Measurements from ENCODE around the gene SFXN4. TPM values are rescaled to one million over a fixed set of nuclear protein-coding genes. Genes with fewer than 3 reads are reported as not detected.

SFXN4 gene
- total and polyA plus RNA-seq, 2 of the 4 experiments (the other 2 are of a cell fraction): 12.0 to 12.5 TPM

DNA sequence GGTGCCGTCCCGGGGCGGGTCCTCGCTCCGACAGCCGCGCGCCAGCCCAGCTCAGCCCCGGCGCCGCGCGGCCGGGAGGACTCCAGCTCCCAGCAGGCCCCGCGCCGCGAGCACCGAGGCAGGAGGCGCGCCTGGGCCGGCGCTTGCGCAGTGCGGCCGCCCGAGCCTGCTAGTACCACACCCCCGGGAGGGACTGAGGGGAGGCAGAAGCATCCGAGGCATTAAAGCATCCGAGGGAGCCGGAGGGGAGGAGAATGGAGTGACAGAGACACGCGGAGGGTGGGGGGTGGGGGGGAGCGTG, 41.8 kb upstream of the SFXN4 start, which contains the start of gene GRK5:
GRK5 (plus strand) TSS at position 206 of the 301 bp plus-strand sequence. CDS start 347 bp downstream, outside the sequence.
- no TSS peak for BruUV-seq (replicated peaks)
- peaks cover 18% of the 10 kb centered on the region for H3K4me1 ChIP-seq (ENCODE audit: control insufficient read depth, insufficient read depth, low read length)
- in situ Hi-C loops (cut with MboI; ENCODE audit: low sequenced_read_pairs): loop anchor here (5.0 kb wide), 1 partner anchor 210 kb away; no protein-coding TSS in a partner anchor

More for the DNA sequence above, 41.8 kb upstream of the SFXN4 start, which contains the start of gene GRK5:
- H4K20me1 ChIP-seq (ENCODE audit: insufficient read depth, low read length): peaks cover 8% of the 10 kb centered on the region; the same call in 1 of the 2 replicates
- peak within 1 kb of the TSS; percentile 77 for H3K14ac ChIP-seq (replicated peaks; ENCODE audit: low read depth, low read length)
- peak within 1 kb of the TSS; percentile 96 for H3K27ac ChIP-seq (ENCODE audit: insufficient read depth, low read length)
- H3K18ac ChIP-seq (ENCODE audit: low read depth, low read length): peak within 1 kb of the TSS; percentile 28
- H4K91ac ChIP-seq (ENCODE audit: insufficient read depth, low read depth, low read length): peak within 1 kb of the TSS; percentile 76
- H2AK9ac ChIP-seq (replicated peaks; ENCODE audit: low read depth, low read length, poor library complexity): peak within 1 kb of the TSS; percentile 90
- ChIA-PET POLR2A (ENCODE audit: unreplicated experiment) (interaction anchor here (0.6 to 1.0 kb wide), 3 partner anchors 40 to 205 kb away, joined by 3 to 7 read pairs (median 3); no protein-coding TSS in a partner anchor), CTCF (interaction anchor here (0.7 to 2.0 kb wide), 9 partner anchors 65 to 273 kb away, joined by 3 to 7 read pairs (median 4); no protein-coding TSS in a partner anchor)
- H3K9me3 ChIP-seq (ENCODE audit: control insufficient read depth, insufficient read depth, low read length): no peaks in the 10 kb centered on the region
- dilution Hi-C loops (cut with HindIII; ENCODE audit: low sequenced_read_pairs, unreplicated experiment): no loop called here
- peak within 1 kb of the TSS; percentile 67 for H2BK120ac ChIP-seq (ENCODE audit: low read depth, low read length)
- H3K4ac ChIP-seq (ENCODE audit: low read depth, low read length): peak within 1 kb of the TSS; percentile 82
- H4K8ac ChIP-seq (ENCODE audit: low read depth in 2 of 2, low read length in 2 of 2): peak within 1 kb of the TSS; percentile 60 to 88
- H4K5ac ChIP-seq (ENCODE audit: low read depth, low read length): peak within 1 kb of the TSS; percentile 30
- no peaks in the 10 kb centered on the region for H3K27me3 ChIP-seq (ENCODE audit: control insufficient read depth, insufficient read depth, low read length)
- peaks cover 7% of the 10 kb centered on the region for H3K36me3 ChIP-seq (ENCODE audit: control insufficient read depth, insufficient read depth, low read length)
- TF ChIP-seq POLR2A (IDR thresholded peaks at IDR 0.05; ENCODE audit: low read depth, low read length) (peak; percentile 69; the same call in 1 of the 2 replicates), CHD1 (IDR thresholded peaks at IDR 0.05; ENCODE audit: low read depth, low read length) (no peak), MAZ (IDR thresholded peaks at IDR 0.05; ENCODE audit: borderline replicate concordance, low read depth, low read length) (peak; percentile 92), FOS (IDR thresholded peaks at IDR 0.05; ENCODE audit: low read depth, low read length) (no peak), SMC3 (IDR thresholded peaks at IDR 0.05; ENCODE audit: low read depth, low read length) (no peak), MXI1 (IDR thresholded peaks at IDR 0.05; ENCODE audit: borderline replicate concordance, low read depth, low read length) (peak; percentile 55; the same call in 1 of the 2 replicates), BHLHE40 (IDR thresholded peaks at IDR 0.05; ENCODE audit: low read depth, low read length) (no peak)
- TF ChIP-seq, protein P1, sequence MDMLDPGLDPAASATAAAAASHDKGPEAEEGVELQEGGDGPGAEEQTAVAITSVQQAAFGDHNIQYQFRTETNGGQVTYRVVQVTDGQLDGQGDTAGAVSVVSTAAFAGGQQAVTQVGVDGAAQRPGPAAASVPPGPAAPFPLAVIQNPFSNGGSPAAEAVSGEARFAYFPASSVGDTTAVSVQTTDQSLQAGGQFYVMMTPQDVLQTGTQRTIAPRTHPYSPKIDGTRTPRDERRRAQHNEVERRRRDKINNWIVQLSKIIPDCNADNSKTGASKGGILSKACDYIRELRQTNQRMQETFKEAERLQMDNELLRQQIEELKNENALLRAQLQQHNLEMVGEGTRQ (IDR thresholded peaks at IDR 0.05; ENCODE audit: low read depth, low read length): no peak
- TF ChIP-seq, protein P2, sequence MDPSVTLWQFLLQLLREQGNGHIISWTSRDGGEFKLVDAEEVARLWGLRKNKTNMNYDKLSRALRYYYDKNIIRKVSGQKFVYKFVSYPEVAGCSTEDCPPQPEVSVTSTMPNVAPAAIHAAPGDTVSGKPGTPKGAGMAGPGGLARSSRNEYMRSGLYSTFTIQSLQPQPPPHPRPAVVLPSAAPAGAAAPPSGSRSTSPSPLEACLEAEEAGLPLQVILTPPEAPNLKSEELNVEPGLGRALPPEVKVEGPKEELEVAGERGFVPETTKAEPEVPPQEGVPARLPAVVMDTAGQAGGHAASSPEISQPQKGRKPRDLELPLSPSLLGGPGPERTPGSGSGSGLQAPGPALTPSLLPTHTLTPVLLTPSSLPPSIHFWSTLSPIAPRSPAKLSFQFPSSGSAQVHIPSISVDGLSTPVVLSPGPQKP (IDR thresholded peaks at IDR 0.05; ENCODE audit: borderline replicate concordance, low read depth, low read length): no peak
- H2AFZ ChIP-seq (replicated peaks; ENCODE audit: low read length, poor library complexity): peak within 1 kb of the TSS; percentile 90
- peak within 1 kb of the TSS; percentile 76 for H3K23ac ChIP-seq (ENCODE audit: low read depth, low read length)
- H3K4me2 ChIP-seq (ENCODE audit: low read depth, low read length): peak within 1 kb of the TSS; percentile 96
- peak within 1 kb of the TSS; percentile 61 for H3K4me3 ChIP-seq (ENCODE audit: insufficient read depth, low read depth, low read length)
- H2AK5ac ChIP-seq (ENCODE audit: low read depth, low read length): peak within 1 kb of the TSS; percentile 65
- intact Hi-C loops (cut with micrococcal nuclease): loop anchor here (1.0 to 5.0 kb wide), 5 partner anchors 110 to 335 kb away; partner anchors contain the start of gene RGS10
- H3K56ac ChIP-seq (ENCODE audit: extremely low read depth, insufficient read depth, low read length): peak within 1 kb of the TSS; percentile 91
- ATAC-seq (ENCODE audit: low read depth) (peak; percentile 90), DNase-seq (peak; percentile 98)
- WGBS, 2 experiments (ENCODE audit: extremely low coverage in 2 of 2, insufficient read length in 1 of 2): no CpG with 5 or more reads among the region's 34 CpGs
- peak within 1 kb of the TSS; percentile 60; the same call in 1 of the 3 replicates for H2BK15ac ChIP-seq (ENCODE audit: low read depth, low read length)
- H3K9me1 ChIP-seq (ENCODE audit: insufficient read depth, low read length): 0 out of 2 replicates have a peak, but pooled peaks cover 3% of the 10 kb centered on the region
- H2BK20ac ChIP-seq (ENCODE audit: low read depth, low read length): peak within 1 kb of the TSS; percentile 27
- peaks cover 5 to 37% of the 10 kb centered on the region in 2 experiments; a peak in 3 of 4 replicates for H3K79me1 ChIP-seq (ENCODE audit: low read depth in 1 of 2, low read length in 2 of 2)
- H3K9ac ChIP-seq (ENCODE audit: low read depth, low read length): peak within 1 kb of the TSS; percentile 96
- H2BK5ac ChIP-seq (ENCODE audit: low read depth, low read length, poor library complexity, severe bottlenecking): peak within 1 kb of the TSS; percentile 90

All from IMR-90 (cell line).